MM.1S (cell line): Measurements from ENCODE around the gene HSPA12B.

Experiments used
- DNase-seq: peaks from one replicate; pipeline ENCODE4 v3.0.0-alpha.2; 2015
- H2AFZ ChIP-seq: fragments of 300-600 bp; sonication (generic); 2 replicates; pipeline ENCODE4 v1.6.0; 2016; ENCODE audit warnings: antibody characterized with exemption, low read length
- H3F3A ChIP-seq: fragments of 300-600 bp; sonication (generic); 2 replicates; pipeline ENCODE4 v1.6.1; 2016; ENCODE audit warnings: mild to moderate bottlenecking, antibody characterized with exemption, low read length, moderate library complexity, mixed read lengths; ENCODE audit not compliant: insufficient read depth
- H3K27ac ChIP-seq: fragments of 300-600 bp; sonication (generic); 2 replicates; pipeline ENCODE4 v1.5.1; 2016; ENCODE audit warnings: mild to moderate bottlenecking, low read length
- H3K27me3 ChIP-seq: fragments of 300-600 bp; sonication (generic); replicated peaks from 2 replicates; pipeline ENCODE4 v1.6.0; 2016; ENCODE audit warnings: low read length; ENCODE audit not compliant: insufficient read depth
- H3K36me3 ChIP-seq: fragments of 300-600 bp; sonication (generic); replicated peaks from 2 replicates; pipeline ENCODE4 v1.6.1; 2016; ENCODE audit warnings: mild to moderate bottlenecking, low read length, mixed read lengths; ENCODE audit not compliant: insufficient read depth
- H3K4me1 ChIP-seq: fragments of 300-600 bp; sonication (generic); 2 replicates; pipeline ENCODE4 v1.6.1; 2016; ENCODE audit warnings: low read length, mixed read lengths
- H3K4me2 ChIP-seq: fragments of 300-600 bp; sonication (generic); 2 replicates; pipeline ENCODE4 v1.6.0; 2016; ENCODE audit warnings: low read depth, low read length
- H3K4me3 ChIP-seq: fragments of 300-600 bp; sonication (generic); 2 replicates; pipeline ENCODE4 v1.5.1; 2016; ENCODE audit warnings: low read length, mixed read lengths
- H3K79me2 ChIP-seq: fragments of 300-600 bp; sonication (generic); 2 replicates; pipeline ENCODE4 v1.6.1; 2016; ENCODE audit warnings: mixed run types, low read length, mixed read lengths
- H3K9ac ChIP-seq: fragments of 300-600 bp; sonication (generic); 2 replicates; pipeline ENCODE4 v1.6.1; 2016; ENCODE audit warnings: low read length, mixed read lengths
- H3K9me2 ChIP-seq: fragments of 300-600 bp; sonication (generic); replicated peaks from 2 replicates; pipeline ENCODE4 v1.6.1; 2016; ENCODE audit warnings: mild to moderate bottlenecking, low read length, mixed read lengths; ENCODE audit not compliant: insufficient read depth
- H3K9me3 ChIP-seq: fragments of 300-600 bp; sonication (generic); replicated peaks from 2 replicates; pipeline ENCODE4 v1.6.1; 2016; ENCODE audit warnings: mild to moderate bottlenecking, low read length, mixed read lengths; ENCODE audit not compliant: insufficient read depth
- H4K20me1 ChIP-seq: fragments of 300-600 bp; sonication (generic); 2 replicates; pipeline ENCODE4 v1.6.1; 2016; ENCODE audit warnings: mild to moderate bottlenecking, low read length, moderate library complexity, mixed read lengths; ENCODE audit not compliant: insufficient read depth
- CTCF ChIP-seq: fragments of 300-600 bp; sonication (generic); IDR thresholded peaks from 2 replicates; pipeline ENCODE4 v1.5.1; 2016; ENCODE audit warnings: antibody characterized with exemption, low read length, mixed read lengths
- EZH2 ChIP-seq: fragments of 300-600 bp; sonication (generic); optimal IDR thresholded peaks from 2 replicates; pipeline ENCODE3; 2017; ENCODE audit warnings: low read depth, mild to moderate bottlenecking, antibody characterized with exemption, low read length, mixed read lengths
- EZH2phosphoT487 ChIP-seq: fragments of 300-600 bp; sonication (generic); IDR thresholded peaks from 2 replicates; pipeline ENCODE4 v1.6.1; 2018; ENCODE audit warnings: antibody characterized with exemption, low read length

HSPA12B gene

GRCh38 chr20:3768342-3769130 lies 36.1 kb downstream of the HSPA12B start:
- peak overlapping the region; percentile 86 for H3K4me2 ChIP-seq
- H3F3A ChIP-seq: peaks cover 11% of the 10 kb centered on the region
- H3K4me1 ChIP-seq: peaks cover 15% of the 10 kb centered on the region
- peak overlapping the region; percentile 80 for H3K27ac ChIP-seq
- H3K27me3 ChIP-seq: no peaks in the 10 kb centered on the region
- H3K79me2 ChIP-seq: peaks cover 18% of the 10 kb centered on the region
- DNase-seq: peak; percentile 70
- H3K4me3 ChIP-seq: peak overlapping the region; percentile 90
- no peaks in the 10 kb centered on the region for H4K20me1 ChIP-seq
- H3K9me3 ChIP-seq: no peaks in the 10 kb centered on the region
- no peaks in the 10 kb centered on the region for H3K9me2 ChIP-seq
- H3K36me3 ChIP-seq: no peaks in the 10 kb centered on the region
- TF ChIP-seq EZH2 (no peak), CTCF (peak; percentile 61), EZH2phosphoT487 (no peak)
- H3K9ac ChIP-seq: peak overlapping the region; percentile 88
- peak overlapping the region; percentile 85 for H2AFZ ChIP-seq

- no peak overlapping the region for H3K4me3 ChIP-seq
These were observed 39.1 kb downstream of the HSPA12B start for GRCh38 chr20:3771552-3772058.

GRCh38 chr20:3775457-3776108 lies 43.1 kb downstream of the HSPA12B start:
- Histone ChIP-seq H3K9me2 (no peaks in the 10 kb centered on the region), H3K27me3 (peaks cover 26% of the 10 kb centered on the region), H4K20me1 (no peaks in the 10 kb centered on the region), H3K4me3 (no peak overlapping the region), H2AFZ (no peak overlapping the region), H3F3A (no peaks in the 10 kb centered on the region), H3K79me2 (no peaks in the 10 kb centered on the region), H3K9me3 (no peaks in the 10 kb centered on the region), H3K4me1 (peaks cover 7% of the 10 kb centered on the region), H3K27ac (no peak overlapping the region), H3K36me3 (no peaks in the 10 kb centered on the region), H3K9ac (no peak overlapping the region), H3K4me2 (no peak overlapping the region)
- DNase-seq: no peak
- TF ChIP-seq EZH2 (no peak), EZH2phosphoT487 (no peak), CTCF (no peak)

More at GRCh38 chr20:3771552-3772058, 39.1 kb downstream of the HSPA12B start:
- Histone ChIP-seq H2AFZ (no peak overlapping the region), H3K9ac (no peak overlapping the region), H3K9me3 (no peaks in the 10 kb centered on the region), H3K27ac (no peak overlapping the region), H3K4me2 (no peak overlapping the region), H4K20me1 (no peaks in the 10 kb centered on the region), H3K36me3 (no peaks in the 10 kb centered on the region), H3K9me2 (no peaks in the 10 kb centered on the region), H3K4me1 (peaks cover 9% of the 10 kb centered on the region), H3K79me2 (peaks cover 8% of the 10 kb centered on the region), H3K27me3 (no peaks in the 10 kb centered on the region), H3F3A (peaks cover 11% of the 10 kb centered on the region)
- DNase-seq: no peak
- TF ChIP-seq EZH2phosphoT487: no peak
- TF ChIP-seq CTCF: no peak
- no peak for TF ChIP-seq EZH2
